Transverse colon (tissue), 4 donors: ENCODE measurements around the gene RPRD1A. TPM values are rescaled to one million over a fixed set of nuclear protein-coding genes. Genes with fewer than 3 reads are reported as not detected.
"Not testable (repeated sequence)": the region's sequence is repeated elsewhere in the genome, so short reads cannot be mapped to it uniquely, and the experiment has no call there.

Source experiments
- DNase-seq: peaks from one replicate; pipeline ENCODE4 v3.0.0-alpha.2; 2019
- H3K27ac ChIP-seq, 4 donors: fragments of 200-600 bp; sonication (generic); 2 replicates each; pipeline ENCODE4 v1.5.1; 2016 to 2018; ENCODE audit warnings: inconsistent platforms in 4 of 4
- H3K27me3 ChIP-seq: fragments of 200-600 bp; sonication (generic); 2 replicates; pipeline ENCODE4 v1.5.1; 2017; ENCODE audit warnings: inconsistent platforms
- H3K36me3 ChIP-seq, 4 donors: fragments of 200-600 bp; sonication (generic); 2 replicates each; pipeline ENCODE4 v1.5.1; 2017 to 2019; ENCODE audit warnings: inconsistent platforms in 4 of 4
- H3K4me1 ChIP-seq, 4 donors: fragments of 200-600 bp; sonication (generic); 2 replicates each; pipeline ENCODE4 v1.5.1; 2017 to 2020; ENCODE audit warnings: inconsistent platforms in 4 of 4
- H3K4me3 ChIP-seq, 4 donors: fragments of 200-600 bp; sonication (generic); 1 replicate in 1 of 4; 2 replicates in 3 of 4; pipeline versions ENCODE4 v1.5.1 to v1.6.1; 2017 to 2019; ENCODE audit warnings: inconsistent platforms in 4 of 4
- H3K9me3 ChIP-seq, 2 donors: fragments of 200-600 bp; sonication (generic); 2 replicates each; pipeline ENCODE4 v1.5.1; 2017 to 2019; ENCODE audit warnings: inconsistent platforms in 2 of 2
- EP300 ChIP-seq: sonication (generic); formaldehyde crosslinking; IDR thresholded peaks from one replicate; pipeline ENCODE4 v1.6.1; 2017; ENCODE audit warnings: antibody characterized with exemption, low read depth
- POLR2A ChIP-seq: fragments of 450-650 bp; IDR thresholded peaks from one replicate; pipeline ENCODE4 v1.6.1; 2016; ENCODE audit warnings: antibody characterized with exemption, mild to moderate bottlenecking, moderate library complexity
- POLR2AphosphoS5 ChIP-seq, 3 donors: sonication (generic); formaldehyde crosslinking; IDR thresholded peaks; one replicate each; pipeline ENCODE4 v1.6.1; 2016; ENCODE audit warnings: antibody characterized with exemption in 3 of 3
- WGBS, 2 donors: methylation state at CpG; one replicate each; pipeline ENCODE4 v1.1.5; 2018; ENCODE audit warnings: low coverage in 1 of 2; 5-methylcytosine and 5-hydroxymethylcytosine counted together
- in situ Hi-C, 4 donors: fragments of 200-750 bp; cut with MboI; loops; one replicate each; pipeline versions ENCODE4 v1.15.0 to v1.15.1; 2017; ENCODE audit warnings: low sequenced_read_pairs in 3 of 4, low pct_ligation_motif_present in 1 of 4, low pct_unique_long_range_greater_than_20kb in 1 of 4
- intact Hi-C: fragments of 100-400 bp; cut with DNase I; formaldehyde crosslinking; loops from one replicate; pipeline ENCODE4 v1.15.1; 2023; ENCODE audit warnings: low total_unique reads
- total RNA-seq, 4 donors: library from RNA; depleted of rRNA; stranded (reverse); fragments of >200 nt; gene quantifications; one replicate each; pipeline ENCODE4 v1.1.0, GENCODE V29; 2016
- TF ChIP-seq, protein P1 (sequence below), 5 experiments: fragments of 200-600 bp in 3 of 5; fragments of 450-650 bp in 2 of 5; sonication (generic) in 3 of 5; IDR thresholded peaks; 1 replicate in 2 of 5; 2 replicates in 3 of 5; pipeline ENCODE4 v1.5.1; 2016 to 2017; ENCODE audit warnings: antibody characterized with exemption in 5 of 5, inconsistent platforms in 3 of 5, mild to moderate bottlenecking in 2 of 5, moderate library complexity in 1 of 5

Gene RPRD1A
- total RNA-seq, 4 donors from 2014 or later, result 34.4 to 59.9 (median 44.3) TPM

DNA sequence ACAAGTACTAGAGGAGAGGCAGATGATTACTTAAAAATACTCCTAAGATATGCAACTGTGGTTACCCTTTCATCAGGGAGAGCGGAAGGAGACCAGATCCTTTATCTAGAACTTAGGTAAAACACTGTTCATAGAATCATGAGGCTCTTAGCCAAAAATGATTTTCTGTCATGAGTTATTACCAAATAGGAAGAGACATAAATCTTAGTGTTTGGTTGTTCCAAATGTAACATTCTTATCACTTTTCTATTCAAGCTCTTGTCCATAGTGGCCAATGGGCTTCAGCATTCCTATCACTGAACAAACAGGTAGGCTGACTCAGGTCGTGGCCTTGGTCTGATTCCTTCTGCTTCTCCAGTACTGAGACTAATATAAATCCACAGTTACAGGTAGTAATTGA is 38.5 kb downstream of the RPRD1A start:
- TF ChIP-seq POLR2AphosphoS5 (IDR thresholded peaks at IDR 0.05), result no peak
- no peak for TF ChIP-seq POLR2A
- TF ChIP-seq, protein P1, sequence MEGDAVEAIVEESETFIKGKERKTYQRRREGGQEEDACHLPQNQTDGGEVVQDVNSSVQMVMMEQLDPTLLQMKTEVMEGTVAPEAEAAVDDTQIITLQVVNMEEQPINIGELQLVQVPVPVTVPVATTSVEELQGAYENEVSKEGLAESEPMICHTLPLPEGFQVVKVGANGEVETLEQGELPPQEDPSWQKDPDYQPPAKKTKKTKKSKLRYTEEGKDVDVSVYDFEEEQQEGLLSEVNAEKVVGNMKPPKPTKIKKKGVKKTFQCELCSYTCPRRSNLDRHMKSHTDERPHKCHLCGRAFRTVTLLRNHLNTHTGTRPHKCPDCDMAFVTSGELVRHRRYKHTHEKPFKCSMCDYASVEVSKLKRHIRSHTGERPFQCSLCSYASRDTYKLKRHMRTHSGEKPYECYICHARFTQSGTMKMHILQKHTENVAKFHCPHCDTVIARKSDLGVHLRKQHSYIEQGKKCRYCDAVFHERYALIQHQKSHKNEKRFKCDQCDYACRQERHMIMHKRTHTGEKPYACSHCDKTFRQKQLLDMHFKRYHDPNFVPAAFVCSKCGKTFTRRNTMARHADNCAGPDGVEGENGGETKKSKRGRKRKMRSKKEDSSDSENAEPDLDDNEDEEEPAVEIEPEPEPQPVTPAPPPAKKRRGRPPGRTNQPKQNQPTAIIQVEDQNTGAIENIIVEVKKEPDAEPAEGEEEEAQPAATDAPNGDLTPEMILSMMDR (IDR thresholded peaks at IDR 0.05), result no peak
- no peak for TF ChIP-seq EP300
- intact Hi-C loops, result no loop called here
- Histone ChIP-seq H3K9me3 (no peaks in the 10 kb centered on the region), H3K4me3 (no peak overlapping the region), H3K27ac (no peak overlapping the region), H3K36me3 (peaks cover 0 to 32% (median 4%) of the 10 kb centered on the region in 4 donors), H3K4me1 (no peaks in the 10 kb centered on the region), H3K27me3 (no peaks in the 10 kb centered on the region)
- 79 to 88% methylated on average over 2 of the region's 2 CpGs for WGBS, 2 donors
- DNase-seq, result no peak
- in situ Hi-C loops, result no loop called here

GRCh38 chr18:36025025-36025424 is 42.3 kb downstream of the RPRD1A start:
- intact Hi-C loops (no loop called here), in situ Hi-C loops (no loop called here)
- DNase-seq, result no peak
- 65 to 71% methylated on average over 1 of the region's 1 CpG for WGBS, 2 donors
- Histone ChIP-seq H3K4me1 (no peaks in the 10 kb centered on the region), H3K9me3 (no peaks in the 10 kb centered on the region), H3K4me3 (no peak overlapping the region), H3K27ac (no peak overlapping the region), H3K36me3 (peaks cover 0 to 32% (median 4%) of the 10 kb centered on the region in 4 donors), H3K27me3 (no peaks in the 10 kb centered on the region)
- TF ChIP-seq POLR2A (no peak), POLR2AphosphoS5 (IDR thresholded peaks at IDR 0.05) (no peak), EP300 (no peak)
- TF ChIP-seq, protein P1 (IDR thresholded peaks at IDR 0.05), result no peak

DNA sequence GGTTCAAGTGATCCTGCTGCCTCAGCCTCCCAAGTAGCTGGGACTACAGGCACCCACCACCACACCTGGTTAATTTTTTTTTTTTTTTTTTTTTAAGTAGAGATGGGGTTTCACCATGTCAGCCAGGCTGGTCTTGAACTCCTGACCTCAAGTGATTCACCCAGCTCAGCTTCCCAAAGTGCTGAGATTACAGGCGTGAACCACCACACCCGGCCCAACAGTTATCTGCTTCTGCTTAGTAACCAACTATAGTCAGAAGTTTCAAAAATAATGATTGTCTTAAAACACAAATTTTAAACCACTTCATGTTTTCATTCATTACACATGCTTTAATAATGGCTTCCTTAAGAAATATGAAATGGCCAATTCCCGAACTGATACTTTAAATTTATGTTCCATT is 43.1 kb downstream of the RPRD1A start:
- H3K4me3 ChIP-seq, H3K27me3 ChIP-seq, H3K9me3 ChIP-seq, DNase-seq, H3K27ac ChIP-seq, intact Hi-C loops, H3K4me1 ChIP-seq: not testable (repeated sequence)
- 98 to 100% methylated on average over 2 to 3 of the region's 3 CpGs for WGBS, 2 donors
- peaks cover 0 to 29% (median 4%) of the 10 kb centered on the region in 4 donors for H3K36me3 ChIP-seq
- in situ Hi-C loops, result loop anchor here in 1 of 4 donors (25.0 kb wide), 1 partner anchor 263 kb away; the partner anchor contains the start of gene FHOD3

GRCh38 chr18:36023336-36023735 is 44.0 kb downstream of the RPRD1A start:
- Histone ChIP-seq H3K36me3 (peaks cover 0 to 24% (median 4%) of the 10 kb centered on the region in 4 donors), H3K9me3 (no peaks in the 10 kb centered on the region), H3K4me3 (no peak overlapping the region), H3K4me1 (no peaks in the 10 kb centered on the region), H3K27me3 (no peaks in the 10 kb centered on the region), H3K27ac (no peak overlapping the region)
- no peak for DNase-seq
- 89 to 91% methylated on average over 1 of the region's 1 CpG for WGBS, 2 donors
- in situ Hi-C loops (loop anchor here in 1 of 4 donors (25.0 kb wide), 1 partner anchor 264 kb away; the partner anchor contains the start of gene FHOD3), intact Hi-C loops (no loop called here)
- no peak for TF ChIP-seq POLR2A
- no peak for TF ChIP-seq POLR2AphosphoS5 (IDR thresholded peaks at IDR 0.05)

DNA sequence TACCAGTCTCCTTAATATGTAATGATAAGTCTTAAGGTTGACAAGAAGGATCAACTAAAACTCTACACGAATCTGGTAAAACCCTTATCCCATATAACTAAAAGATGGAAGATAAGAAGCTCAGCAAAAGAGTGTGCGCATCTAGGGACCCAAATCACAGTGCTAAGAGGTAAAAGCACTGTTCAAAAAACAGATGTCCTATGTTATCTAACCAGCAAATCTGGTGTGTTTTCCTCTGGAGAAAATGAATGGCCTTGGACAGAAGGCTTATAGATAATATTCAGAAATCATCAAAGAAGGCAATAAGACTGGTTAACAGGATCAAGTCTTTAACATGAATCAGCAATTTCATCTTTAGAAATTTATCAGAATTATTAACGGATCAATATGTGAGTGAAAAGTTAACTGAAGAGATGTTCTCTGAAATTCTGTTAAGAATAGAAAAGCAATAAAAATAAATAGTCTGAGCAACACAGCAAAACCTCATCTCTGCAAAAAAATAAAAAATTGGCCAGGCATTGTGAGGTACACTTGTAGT is 47.1 kb downstream of the RPRD1A start:
- 84 to 91% methylated on average over 3 of the region's 3 CpGs for WGBS, 2 donors
- no peaks in the 10 kb centered on the region for H3K27me3 ChIP-seq
- no peak overlapping the region for H3K27ac ChIP-seq
- no peak for DNase-seq
- in situ Hi-C loops (loop anchor here in 1 of 4 donors (25.0 kb wide), 1 partner anchor 267 kb away; the partner anchor contains the start of gene FHOD3), intact Hi-C loops (no loop called here)
- H3K4me1 ChIP-seq, result no peaks in the 10 kb centered on the region
- no peak overlapping the region for H3K4me3 ChIP-seq
- no peak for TF ChIP-seq EP300
- no peak for TF ChIP-seq POLR2AphosphoS5 (IDR thresholded peaks at IDR 0.05)
- TF ChIP-seq, protein P1 (IDR thresholded peaks at IDR 0.05), result no peak
- H3K36me3 ChIP-seq, result no peaks in the 10 kb centered on the region
- no peaks in the 10 kb centered on the region for H3K9me3 ChIP-seq
